Endodermal cell (in vitro differentiated cells): Measurements from ENCODE around the gene C19orf81. TPM values are rescaled to one million over a fixed set of nuclear protein-coding genes. Genes with fewer than 3 reads are reported as not detected.

Experiments used
- DNase-seq: peaks from one replicate; pipeline ENCODE4 v3.0.0-alpha.2; 2017
- H3K27ac ChIP-seq: 2 replicates; pipeline ENCODE4 v1.5.1; 2013; ENCODE audit warnings: mild to moderate bottlenecking, low read depth, low read length, moderate library complexity
- H3K27me3 ChIP-seq: 2 replicates; pipeline ENCODE4 v1.6.1; 2013; ENCODE audit warnings: mild to moderate bottlenecking, low read length, moderate library complexity; ENCODE audit not compliant: insufficient read depth, control insufficient read depth, poor library complexity, severe bottlenecking
- H3K36me3 ChIP-seq: 2 replicates; pipeline ENCODE4 v1.7.0; 2013; ENCODE audit warnings: mild to moderate bottlenecking, low read length, moderate library complexity; ENCODE audit not compliant: control insufficient read depth, insufficient read depth
- H3K4me1 ChIP-seq: one replicate; pipeline ENCODE4 v1.7.0; 2013; ENCODE audit warnings: low read length; ENCODE audit not compliant: control insufficient read depth, insufficient read depth
- H3K4me3 ChIP-seq: 2 replicates; pipeline ENCODE4 v1.5.1; 2013; ENCODE audit warnings: mild to moderate bottlenecking, low read length, moderate library complexity
- H3K9ac ChIP-seq: 2 replicates; pipeline ENCODE4 v1.6.1; 2013; ENCODE audit warnings: mild to moderate bottlenecking, low read length, moderate library complexity; ENCODE audit not compliant: poor library complexity, severe bottlenecking; ENCODE audit errors: extremely low read depth
- H3K9me3 ChIP-seq: 2 replicates; pipeline ENCODE4 v1.6.1; 2013; ENCODE audit warnings: mild to moderate bottlenecking, low read length, moderate library complexity; ENCODE audit not compliant: control insufficient read depth
- H3K27ac Mint-ChIP-seq: 2 replicates; pipeline ENCODE4 v1.8.0; 2020; ENCODE audit warnings: mixed read lengths
- H3K27me3 Mint-ChIP-seq: 2 replicates; pipeline ENCODE4 v1.8.0; 2021; ENCODE audit warnings: mild to moderate bottlenecking, mixed read lengths; ENCODE audit not compliant: insufficient read depth
- H3K36me3 Mint-ChIP-seq: 2 replicates; pipeline ENCODE4 v1.8.0; 2020; ENCODE audit warnings: low read depth, mixed read lengths
- H3K4me1 Mint-ChIP-seq: 2 replicates; pipeline ENCODE4 v1.8.0; 2020; ENCODE audit warnings: mixed read lengths
- H3K4me3 Mint-ChIP-seq: 2 replicates; pipeline ENCODE4 v1.8.0; 2020; ENCODE audit warnings: mild to moderate bottlenecking, moderate library complexity, mixed read lengths
- H3K9me3 Mint-ChIP-seq: 2 replicates; pipeline ENCODE4 v1.8.0; 2020; ENCODE audit warnings: mild to moderate bottlenecking, mixed read lengths
- WGBS, 2 experiments: methylation state at CpG; one replicate each; pipeline versions ENCODE4 v1.1.5 to v1.1.7; 2013; ENCODE audit warnings: missing lambda C conversion rate in 2 of 2, mixed read lengths in 1 of 2; ENCODE audit not compliant: insufficient coverage in 1 of 2, insufficient read length in 1 of 2; 5-methylcytosine and 5-hydroxymethylcytosine counted together
- total RNA-seq, 2 donors: library from RNA; stranded (reverse); fragmentation: NEBNext Ultra II Directional in 1 of 2; extraction: Animal tissue kit (Norgen Biotek cat#: 25700) in 1 of 2; gene quantifications; 2 replicates in 1 of 2; 3 replicates in 1 of 2; pipeline ENCODE4 v1.2.1, GENCODE V29; 2021
- TF ChIP-seq, protein P1 (sequence below): fragments of 200-600 bp; sonication (generic); conservative IDR thresholded peaks from 2 replicates; pipeline ENCODE4 v1.5.0; 2021; ENCODE audit warnings: antibody characterized with exemption, mild to moderate bottlenecking

C19orf81 gene
- total RNA-seq, 2 donors from 2014 or later: 11.3 to 26.8 TPM

- no peak for DNase-seq
- H3K27me3 Mint-ChIP-seq: peaks cover 35% of the 10 kb centered on the region
- peaks cover 26% of the 10 kb centered on the region for H3K9me3 ChIP-seq
These were observed 17.0 kb upstream of the C19orf81 start for GRCh38 chr19:50632151-50632835.

GRCh38 chr19:50633359-50633758 is 15.9 kb upstream of the C19orf81 start:
- WGBS, 2 experiments: 63 to 100% methylated on average over 1 to 2 of the region's 2 CpGs

More at GRCh38 chr19:50632151-50632835, 17.0 kb upstream of the C19orf81 start:
- Mint-ChIP-seq H3K9me3 (peaks cover 30% of the 10 kb centered on the region), H3K27ac (no peak overlapping the region), H3K36me3 (no peaks in the 10 kb centered on the region), H3K4me3 (no peak overlapping the region), H3K4me1 (no peaks in the 10 kb centered on the region)
- TF ChIP-seq, protein P1, sequence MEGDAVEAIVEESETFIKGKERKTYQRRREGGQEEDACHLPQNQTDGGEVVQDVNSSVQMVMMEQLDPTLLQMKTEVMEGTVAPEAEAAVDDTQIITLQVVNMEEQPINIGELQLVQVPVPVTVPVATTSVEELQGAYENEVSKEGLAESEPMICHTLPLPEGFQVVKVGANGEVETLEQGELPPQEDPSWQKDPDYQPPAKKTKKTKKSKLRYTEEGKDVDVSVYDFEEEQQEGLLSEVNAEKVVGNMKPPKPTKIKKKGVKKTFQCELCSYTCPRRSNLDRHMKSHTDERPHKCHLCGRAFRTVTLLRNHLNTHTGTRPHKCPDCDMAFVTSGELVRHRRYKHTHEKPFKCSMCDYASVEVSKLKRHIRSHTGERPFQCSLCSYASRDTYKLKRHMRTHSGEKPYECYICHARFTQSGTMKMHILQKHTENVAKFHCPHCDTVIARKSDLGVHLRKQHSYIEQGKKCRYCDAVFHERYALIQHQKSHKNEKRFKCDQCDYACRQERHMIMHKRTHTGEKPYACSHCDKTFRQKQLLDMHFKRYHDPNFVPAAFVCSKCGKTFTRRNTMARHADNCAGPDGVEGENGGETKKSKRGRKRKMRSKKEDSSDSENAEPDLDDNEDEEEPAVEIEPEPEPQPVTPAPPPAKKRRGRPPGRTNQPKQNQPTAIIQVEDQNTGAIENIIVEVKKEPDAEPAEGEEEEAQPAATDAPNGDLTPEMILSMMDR: peak; percentile 37
- Histone ChIP-seq H3K27me3 (peaks cover 5% of the 10 kb centered on the region), H3K4me1 (no peaks in the 10 kb centered on the region), H3K36me3 (no peaks in the 10 kb centered on the region), H3K9ac (no peak overlapping the region), H3K4me3 (no peak overlapping the region), H3K27ac (no peak overlapping the region)
- 81 to 84% methylated on average over 6 to 20 of the region's 20 CpGs for WGBS, 2 experiments

GRCh38 chr19:50633973-50634372 is 15.3 kb upstream of the C19orf81 start:
- no peaks in the 10 kb centered on the region for H3K36me3 ChIP-seq
- H3K27me3 Mint-ChIP-seq: peaks cover 45% of the 10 kb centered on the region
- no peak overlapping the region for H3K27ac ChIP-seq
- no peak overlapping the region for H3K27ac Mint-ChIP-seq
- WGBS, 2 experiments: 90% methylated on average over 2 of the region's 2 CpGs; no CpG with 5 or more reads in 1 of the 2 experiments
- no peak overlapping the region for H3K4me3 ChIP-seq
- no peak overlapping the region for H3K4me3 Mint-ChIP-seq
- TF ChIP-seq, protein P1: no peak
- H3K36me3 Mint-ChIP-seq: no peaks in the 10 kb centered on the region
- H3K27me3 ChIP-seq: peaks cover 22% of the 10 kb centered on the region
- H3K9me3 Mint-ChIP-seq: peaks cover 30% of the 10 kb centered on the region
- H3K9ac ChIP-seq: no peak overlapping the region
- DNase-seq: no peak
- peaks cover 5% of the 10 kb centered on the region for H3K4me1 Mint-ChIP-seq
- H3K4me1 ChIP-seq: no peaks in the 10 kb centered on the region
- H3K9me3 ChIP-seq: peaks cover 26% of the 10 kb centered on the region

More at GRCh38 chr19:50633359-50633758, 15.9 kb upstream of the C19orf81 start:
- Histone ChIP-seq H3K9ac (no peak overlapping the region), H3K27me3 (peaks cover 16% of the 10 kb centered on the region), H3K4me1 (no peaks in the 10 kb centered on the region), H3K9me3 (peaks cover 26% of the 10 kb centered on the region), H3K4me3 (no peak overlapping the region), H3K27ac (no peak overlapping the region), H3K36me3 (no peaks in the 10 kb centered on the region)
- H3K27ac Mint-ChIP-seq: no peak overlapping the region
- no peak for DNase-seq
- peaks cover under 1% of the 10 kb centered on the region for H3K4me1 Mint-ChIP-seq
- H3K4me3 Mint-ChIP-seq: no peak overlapping the region
- peaks cover 41% of the 10 kb centered on the region for H3K27me3 Mint-ChIP-seq
- peaks cover 30% of the 10 kb centered on the region for H3K9me3 Mint-ChIP-seq
- no peaks in the 10 kb centered on the region for H3K36me3 Mint-ChIP-seq
- TF ChIP-seq, protein P1: no peak
